PC-3 (cell line): Measurements from ENCODE around the gene FILIP1L. TPM values are rescaled to one million over a fixed set of nuclear protein-coding genes. Genes with fewer than 3 reads are reported as not detected.

Experiments used
- ATAC-seq: fragments of 200-7000 bp; cut with Tn5 transposase; 2 replicates; pipeline ENCODE4 v1.9.1; 2020; ENCODE audit warnings: mild to moderate bottlenecking, moderate library complexity
- BruUV-seq: library from RNA; stranded (reverse); fragments of 400-500 nt; replicated peaks from 2 replicates; lab custom pipeline; 2021; lab: Mats Ljungman, UMichigan
- CTCF ChIA-PET: fragments of 300-600 bp; sonication (Branson Sonifier 250); formaldehyde crosslinking; loops from one replicate; lab custom pipeline; 2022; ENCODE audit warnings: antibody characterized with exemption; lab: Charles Lee
- POLR2A ChIA-PET: fragments of 300-600 bp; sonication (Branson Sonifier 250); formaldehyde crosslinking; loops from one replicate; lab custom pipeline; 2022; ENCODE audit warnings: antibody characterized with exemption; ENCODE audit not compliant: unreplicated experiment; lab: Charles Lee
- DNase-seq: peaks from one replicate; pipeline ENCODE4 v3.0.0-alpha.2; 2015
- H2AFZ ChIP-seq: fragments of 300-600 bp; sonication (generic); 2 replicates; pipeline ENCODE4 v1.6.0; 2016; ENCODE audit warnings: antibody characterized with exemption, low read length
- H3F3A ChIP-seq: fragments of 300-600 bp; sonication (generic); one replicate; pipeline ENCODE4 v1.6.0; 2017; ENCODE audit warnings: antibody characterized with exemption, low read length, control low read depth, mild to moderate bottlenecking; ENCODE audit not compliant: unreplicated experiment
- H3K27ac ChIP-seq: fragments of 300-600 bp; sonication (generic); 2 replicates; pipeline ENCODE4 v1.5.1; 2016; ENCODE audit warnings: mild to moderate bottlenecking, low read length
- H3K27me3 ChIP-seq: fragments of 300-600 bp; sonication (generic); 2 replicates; pipeline ENCODE4 v1.6.1; 2016; ENCODE audit warnings: low read length, mixed read lengths
- H3K36me3 ChIP-seq: fragments of 300-600 bp; sonication (generic); 2 replicates; pipeline ENCODE4 v1.6.1; 2016; ENCODE audit warnings: low read depth, mixed run types, low read length, mixed read lengths
- H3K4me1 ChIP-seq: fragments of 300-600 bp; sonication (generic); 2 replicates; pipeline ENCODE4 v1.5.1; 2016; ENCODE audit warnings: low read length; ENCODE audit not compliant: insufficient read depth
- H3K4me2 ChIP-seq: fragments of 300-600 bp; sonication (generic); 2 replicates; pipeline ENCODE4 v1.6.0; 2016; ENCODE audit warnings: low read length
- H3K4me3 ChIP-seq: fragments of 300-600 bp; sonication (generic); 2 replicates; pipeline ENCODE4 v1.5.1; 2016; ENCODE audit warnings: mild to moderate bottlenecking, low read length, mixed read lengths
- H3K79me2 ChIP-seq: fragments of 300-600 bp; sonication (generic); 2 replicates; pipeline ENCODE4 v1.6.1; 2017; ENCODE audit warnings: low read length, mixed read lengths
- H3K9ac ChIP-seq: fragments of 300-600 bp; sonication (generic); 2 replicates; pipeline ENCODE4 v1.6.0; 2016; ENCODE audit warnings: mild to moderate bottlenecking, low read length
- H3K9me2 ChIP-seq: fragments of 300-600 bp; sonication (generic); replicated peaks from 2 replicates; pipeline ENCODE4 v1.6.1; 2016; ENCODE audit warnings: mixed run types, low read length, mixed read lengths
- H3K9me3 ChIP-seq: fragments of 300-600 bp; sonication (generic); 2 replicates; pipeline ENCODE4 v1.6.1; 2016; ENCODE audit warnings: low read length, mixed read lengths
- H4K20me1 ChIP-seq: fragments of 300-600 bp; sonication (generic); 2 replicates; pipeline ENCODE4 v1.6.1; 2016; ENCODE audit warnings: low read length, mixed read lengths
- CTCF ChIP-seq: fragments of 300-600 bp; sonication (generic); conservative IDR thresholded peaks from 2 replicates; pipeline ENCODE4 v1.5.1; 2017; ENCODE audit warnings: antibody characterized with exemption, low read depth, mild to moderate bottlenecking, low read length
- EZH2 ChIP-seq: fragments of 300-600 bp; sonication (generic); IDR thresholded peaks from one replicate; pipeline ENCODE4 v1.6.1; 2017; ENCODE audit warnings: antibody characterized with exemption, mild to moderate bottlenecking, low read length; ENCODE audit not compliant: unreplicated experiment
- EZH2phosphoT487 ChIP-seq: fragments of 300-600 bp; sonication (generic); IDR thresholded peaks from 2 replicates; pipeline ENCODE4 v1.6.1; 2018; ENCODE audit warnings: mild to moderate bottlenecking, antibody characterized with exemption, low read length, borderline replicate concordance
- intact Hi-C: fragments of 100-400 bp; cut with micrococcal nuclease; formaldehyde crosslinking; loops from 2 replicates; pipeline ENCODE4 v1.9.0; 2023
- total RNA-seq: library from RNA; depleted of rRNA; stranded (reverse); fragments of >200 nt; gene quantifications from 2 replicates; pipeline ENCODE4 v1.2.3, GENCODE V29; 2014

FILIP1L gene
- total RNA-seq, 1 experiment from 2014 or later, result not detected

GRCh38 chr3:99848433-99848832 is 265.9 kb downstream of the FILIP1L start:
- no peaks in the 10 kb centered on the region for H3K27me3 ChIP-seq
- H3K27ac ChIP-seq, result no peak overlapping the region
- H3K36me3 ChIP-seq, result no peaks in the 10 kb centered on the region
- CTCF ChIA-PET, result no interaction called here
- intact Hi-C loops, result no loop called here
- ATAC-seq (no peak), DNase-seq (no peak)
- no peak overlapping the region for H2AFZ ChIP-seq
- no peak overlapping the region for H3K4me2 ChIP-seq
- H3K4me3 ChIP-seq, result no peak overlapping the region
- TF ChIP-seq EZH2phosphoT487, result no peak
- H3K4me1 ChIP-seq, result peaks cover 15% of the 10 kb centered on the region
- H4K20me1 ChIP-seq, result no peaks in the 10 kb centered on the region
- no peak overlapping the region for H3K9ac ChIP-seq
- H3K9me2 ChIP-seq, result no peaks in the 10 kb centered on the region
- no peaks in the 10 kb centered on the region for H3K9me3 ChIP-seq
- POLR2A ChIA-PET, result no interaction called here
- no TSS peak for BruUV-seq
- H3F3A ChIP-seq, result no peaks in the 10 kb centered on the region
- peaks cover 96% of the 10 kb centered on the region for H3K79me2 ChIP-seq

DNA sequence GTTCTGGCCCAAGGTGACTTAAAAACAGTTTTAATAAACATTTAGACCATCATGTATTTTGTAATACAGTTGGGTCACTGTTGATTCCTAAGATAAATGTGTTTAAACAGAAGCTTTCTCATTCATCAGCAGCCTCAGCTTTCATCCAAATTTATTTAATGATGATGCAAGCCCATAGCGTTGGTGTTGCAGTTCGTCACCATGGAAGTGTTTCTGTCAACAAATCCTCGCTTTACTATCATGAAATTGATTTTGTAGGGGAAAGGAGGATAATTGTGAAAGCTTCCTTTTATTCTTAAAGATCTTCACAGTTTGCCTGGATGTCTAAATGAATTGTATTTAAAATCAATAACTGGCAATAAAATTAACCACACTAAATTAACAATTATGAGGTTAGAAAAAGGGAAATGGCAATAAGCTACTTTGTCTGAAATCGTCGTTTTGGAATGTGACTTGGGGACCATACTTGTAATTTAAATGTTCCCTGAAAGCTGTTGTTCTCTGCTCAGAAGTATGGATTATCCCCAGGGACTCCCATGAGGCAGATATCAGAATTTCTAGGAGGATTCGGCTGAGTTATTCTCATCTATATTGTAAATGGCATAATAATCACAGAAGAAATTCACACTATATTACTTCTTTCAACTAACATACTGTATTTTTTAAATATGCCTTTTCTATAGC is 267.7 kb downstream of the FILIP1L start:
- Histone ChIP-seq H3K9me2 (no peaks in the 10 kb centered on the region), H3K9me3 (no peaks in the 10 kb centered on the region), H3F3A (no peaks in the 10 kb centered on the region), H3K4me3 (no peak overlapping the region), H2AFZ (no peak overlapping the region), H3K27me3 (no peaks in the 10 kb centered on the region), H3K36me3 (no peaks in the 10 kb centered on the region), H4K20me1 (no peaks in the 10 kb centered on the region), H3K27ac (no peak overlapping the region), H3K9ac (no peak overlapping the region), H3K79me2 (peaks cover 81% of the 10 kb centered on the region), H3K4me1 (peaks cover 25% of the 10 kb centered on the region), H3K4me2 (no peak overlapping the region)
- intact Hi-C loops, result no loop called here
- no TSS peak for BruUV-seq
- no peak for ATAC-seq
- TF ChIP-seq EZH2 (no peak), EZH2phosphoT487 (no peak), CTCF (no peak)
- CTCF ChIA-PET, result interaction anchor here (0.6 kb wide), 1 partner anchor 339 kb away, joined by 10 read pairs; no protein-coding TSS in a partner anchor
- POLR2A ChIA-PET, result interaction anchor here (0.6 to 0.7 kb wide), 2 partner anchors 13 to 23 kb away, joined by 3 read pairs; no protein-coding TSS in a partner anchor
- peak; percentile 22 for DNase-seq

GRCh38 chr3:99845999-99846398 is 268.3 kb downstream of the FILIP1L start:
- H3K27ac ChIP-seq, result no peak overlapping the region
- no peak for ATAC-seq

More at GRCh38 chr3:99845999-99846398, 268.3 kb downstream of the FILIP1L start:
- Histone ChIP-seq H4K20me1 (no peaks in the 10 kb centered on the region), H3K4me2 (no peak overlapping the region), H3K36me3 (no peaks in the 10 kb centered on the region), H3F3A (no peaks in the 10 kb centered on the region), H3K9me2 (no peaks in the 10 kb centered on the region), H3K9me3 (no peaks in the 10 kb centered on the region), H2AFZ (no peak overlapping the region), H3K4me1 (peaks cover 25% of the 10 kb centered on the region), H3K9ac (no peak overlapping the region), H3K4me3 (no peak overlapping the region), H3K27me3 (no peaks in the 10 kb centered on the region), H3K79me2 (peaks cover 80% of the 10 kb centered on the region)
- ChIA-PET CTCF (interaction anchor here (0.6 kb wide), 1 partner anchor 340 kb away, joined by 10 read pairs; no protein-coding TSS in a partner anchor), POLR2A (no interaction called here)
- intact Hi-C loops, result no loop called here
- TF ChIP-seq EZH2phosphoT487, result no peak
- TF ChIP-seq EZH2, result no peak
- no peak for TF ChIP-seq CTCF
- no peak for DNase-seq
- BruUV-seq, result no TSS peak
